Osteoblast (primary cell): Measurements from ENCODE around the gene NDUFS5. TPM values are rescaled to one million over a fixed set of nuclear protein-coding genes. Genes with fewer than 3 reads are reported as not detected.
"Not testable (repeated sequence)": the region's sequence is repeated elsewhere in the genome, so short reads cannot be mapped to it uniquely, and the experiment has no call there.

Source experiments
- DNase-seq: peaks from one replicate; pipeline ENCODE4 v3.0.0; 2011; ENCODE audit warnings: low spot score, mixed read lengths; ENCODE audit not compliant: insufficient read length; ENCODE audit errors: missing footprints
- H2AFZ ChIP-seq: 2 replicates; pipeline ENCODE4 v1.6.0; 2011; ENCODE audit warnings: mild to moderate bottlenecking, low read length
- H3K27ac ChIP-seq: 2 replicates; pipeline ENCODE4 v1.5.1; 2011; ENCODE audit warnings: mild to moderate bottlenecking, low read depth, low read length, moderate library complexity
- H3K27me3 ChIP-seq: 2 replicates; pipeline ENCODE4 v1.6.0; 2012; ENCODE audit warnings: mild to moderate bottlenecking, control low read depth, inconsistent platforms, low read length, moderate library complexity; ENCODE audit not compliant: insufficient read depth
- H3K36me3 ChIP-seq: 2 replicates; pipeline ENCODE4 v1.5.1; 2011; ENCODE audit warnings: mild to moderate bottlenecking, low read length, control low read depth, moderate library complexity; ENCODE audit not compliant: insufficient read depth
- H3K4me1 ChIP-seq: 2 replicates; pipeline ENCODE4 v1.5.1; 2011; ENCODE audit warnings: mild to moderate bottlenecking, low read length, control low read depth, moderate library complexity; ENCODE audit not compliant: insufficient read depth
- H3K4me2 ChIP-seq: 2 replicates; pipeline ENCODE4 v1.6.0; 2011; ENCODE audit warnings: mild to moderate bottlenecking, low read length; ENCODE audit not compliant: insufficient read depth
- H3K4me3 ChIP-seq: fragments of 200-600 bp; sonication (generic); 3 replicates; pipeline ENCODE4 v1.5.1; 2012; ENCODE audit warnings: mild to moderate bottlenecking, low read length, inconsistent platforms; ENCODE audit not compliant: insufficient read depth
- H3K79me2 ChIP-seq: 2 replicates; pipeline ENCODE4 v1.6.0; 2012; ENCODE audit warnings: mild to moderate bottlenecking, low read length, control low read depth, inconsistent platforms; ENCODE audit not compliant: insufficient read depth
- H3K9me3 ChIP-seq: 2 replicates; pipeline ENCODE4 v1.5.1; 2011; ENCODE audit warnings: low read depth, low read length, control low read depth
- H4K20me1 ChIP-seq: 2 replicates; pipeline ENCODE4 v1.6.0; 2012; ENCODE audit warnings: mild to moderate bottlenecking, low read length, control low read depth; ENCODE audit not compliant: insufficient read depth
- CTCF ChIP-seq: IDR thresholded peaks from 2 replicates; pipeline ENCODE4 v1.5.1; 2011; ENCODE audit warnings: mild to moderate bottlenecking, low read depth, low read length, moderate library complexity; ENCODE audit errors: extremely low read depth
- total RNA-seq: library from RNA; depleted of rRNA; stranded (reverse); fragments of >200 nt; gene quantifications from 2 replicates; pipeline ENCODE4 v1.2.3, GENCODE V29; 2012

NDUFS5 gene
- total RNA-seq, 1 donor: 240 TPM

- no peaks in the 10 kb centered on the region for H3K27me3 ChIP-seq
- H3K4me1 ChIP-seq: no peaks in the 10 kb centered on the region
- DNase-seq: peak; percentile 56
- no peaks in the 10 kb centered on the region for H4K20me1 ChIP-seq
- no peak overlapping the region for H3K4me2 ChIP-seq
- no peak overlapping the region for H2AFZ ChIP-seq
- H3K79me2 ChIP-seq: no peaks in the 10 kb centered on the region
- no peak overlapping the region for H3K27ac ChIP-seq
- no peak for TF ChIP-seq CTCF
- H3K4me3 ChIP-seq: no peak overlapping the region
- H3K36me3 ChIP-seq: no peaks in the 10 kb centered on the region
- no peaks in the 10 kb centered on the region for H3K9me3 ChIP-seq
Observed at GRCh38 chr1:39063191-39063590, 37.0 kb downstream of the NDUFS5 start.

GRCh38 chr1:39063775-39064174 is 37.6 kb downstream of the NDUFS5 start:
- H3K27ac ChIP-seq: no peak overlapping the region
- H3K4me1 ChIP-seq: no peaks in the 10 kb centered on the region
- H3K9me3 ChIP-seq: no peaks in the 10 kb centered on the region
- no peak overlapping the region for H2AFZ ChIP-seq
- no peak overlapping the region for H3K4me3 ChIP-seq
- TF ChIP-seq CTCF: no peak
- no peaks in the 10 kb centered on the region for H4K20me1 ChIP-seq
- no peak for DNase-seq
- no peaks in the 10 kb centered on the region for H3K36me3 ChIP-seq
- no peak overlapping the region for H3K4me2 ChIP-seq
- H3K27me3 ChIP-seq: no peaks in the 10 kb centered on the region
- H3K79me2 ChIP-seq: no peaks in the 10 kb centered on the region

- no peak for DNase-seq
- Histone ChIP-seq H2AFZ (no peak overlapping the region), H3K9me3 (no peaks in the 10 kb centered on the region), H3K79me2 (no peaks in the 10 kb centered on the region), H3K4me1 (no peaks in the 10 kb centered on the region), H3K4me3 (no peak overlapping the region), H3K27ac (no peak overlapping the region), H3K27me3 (no peaks in the 10 kb centered on the region), H4K20me1 (no peaks in the 10 kb centered on the region), H3K36me3 (no peaks in the 10 kb centered on the region), H3K4me2 (no peak overlapping the region)
- TF ChIP-seq CTCF: no peak
Observed at GRCh38 chr1:39065542-39065941, 39.4 kb downstream of the NDUFS5 start.

DNA sequence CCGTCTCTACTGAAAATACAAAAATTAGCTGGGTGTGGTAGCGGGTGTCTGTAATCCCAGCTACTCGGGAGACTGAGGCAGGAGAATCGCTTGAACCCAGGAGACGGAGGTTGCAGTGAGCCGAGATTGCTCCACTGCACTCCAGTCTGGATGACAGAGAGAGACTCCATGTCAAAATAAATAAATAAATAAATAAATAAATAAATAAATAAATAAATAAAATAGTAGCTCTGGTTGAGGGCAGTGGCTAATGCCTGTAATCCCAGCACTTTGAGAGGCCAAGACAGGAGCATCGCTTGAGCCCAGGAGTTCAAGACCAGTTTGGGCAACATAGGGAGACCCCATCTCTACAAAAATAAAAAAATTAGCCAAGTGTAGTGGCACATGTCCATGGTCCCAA is 42.1 kb downstream of the NDUFS5 start:
- not testable (repeated sequence) for H2AFZ ChIP-seq, H3K4me3 ChIP-seq, H3K27ac ChIP-seq, H3K36me3 ChIP-seq, DNase-seq, H3K4me2 ChIP-seq, H4K20me1 ChIP-seq, H3K4me1 ChIP-seq, H3K79me2 ChIP-seq, H3K9me3 ChIP-seq, H3K27me3 ChIP-seq

DNA sequence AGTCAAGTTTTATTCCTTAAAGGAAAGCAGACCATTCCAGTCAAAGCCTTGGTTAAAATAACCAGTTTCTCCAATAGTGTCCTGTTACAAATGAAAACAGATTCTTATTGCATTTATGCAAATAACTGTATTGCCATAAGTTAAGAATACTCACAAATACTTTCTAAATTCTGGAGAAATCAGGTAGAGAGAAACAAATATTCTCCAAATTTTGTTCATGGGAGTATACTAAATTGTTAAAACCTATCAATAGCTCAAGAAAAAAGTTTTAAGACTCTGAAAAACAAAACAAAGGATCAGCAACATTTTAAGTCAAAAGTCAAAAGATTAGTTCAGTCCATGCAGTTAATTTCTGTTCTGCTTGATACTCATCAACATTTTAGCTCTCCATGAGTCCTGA is 45.4 kb downstream of the NDUFS5 start:
- not testable (repeated sequence) for H3K79me2 ChIP-seq, H3K4me2 ChIP-seq, H3K27ac ChIP-seq, H3K4me1 ChIP-seq, H3K27me3 ChIP-seq, DNase-seq, H2AFZ ChIP-seq, H4K20me1 ChIP-seq, H3K9me3 ChIP-seq, H3K4me3 ChIP-seq, H3K36me3 ChIP-seq
